ENCODE data around the gene C2orf80.
"Not testable (repeated sequence)": the region's sequence is repeated elsewhere in the genome, so short reads cannot be mapped to it uniquely, and the experiment has no call there.

The C2orf80 gene

DNA sequence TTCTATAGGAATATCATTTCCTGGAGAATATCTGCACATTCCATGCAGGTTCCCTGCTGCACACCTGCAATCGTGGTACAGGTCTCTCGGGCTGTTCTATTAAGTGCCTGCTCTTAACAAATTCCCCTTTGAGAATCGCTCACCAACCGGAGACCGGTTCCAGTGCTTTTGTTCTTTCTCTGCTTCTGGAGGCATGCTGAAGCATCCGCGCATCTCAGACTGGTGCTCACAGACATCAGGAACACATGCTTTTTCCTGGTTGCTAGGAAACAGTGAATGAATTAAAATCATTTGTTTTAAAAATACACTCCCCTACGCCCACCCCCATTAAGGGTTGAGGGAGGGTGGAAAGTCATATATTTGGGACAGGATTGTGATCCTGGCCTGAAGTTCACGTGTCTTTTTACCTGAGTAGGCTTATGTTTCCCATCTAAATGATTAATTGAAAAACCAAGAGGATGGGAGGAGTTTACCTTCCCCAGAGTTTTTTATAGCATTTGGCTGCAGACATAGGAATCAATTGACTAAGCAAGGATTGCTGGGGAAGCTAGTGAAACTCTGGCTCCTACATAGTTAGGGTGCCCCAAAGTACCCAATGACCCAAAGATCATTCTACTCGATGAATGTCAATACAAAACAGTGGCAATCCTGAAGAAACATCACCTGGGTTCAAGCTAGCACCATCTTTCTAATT lies at the start of gene C2orf80:
C2orf80 (minus strand) TSS at position 221 of the 694 bp plus-strand sequence. CDS start 3,044 bp downstream, outside the sequence.
- no peak for DNase-seq (ENCODE audit: low spot score)

- no peak for DNase-seq (ENCODE audit: low spot score)
These were observed 46.0 kb upstream of the C2orf80 start for GRCh38 chr2:208235860-208236259.

DNA sequence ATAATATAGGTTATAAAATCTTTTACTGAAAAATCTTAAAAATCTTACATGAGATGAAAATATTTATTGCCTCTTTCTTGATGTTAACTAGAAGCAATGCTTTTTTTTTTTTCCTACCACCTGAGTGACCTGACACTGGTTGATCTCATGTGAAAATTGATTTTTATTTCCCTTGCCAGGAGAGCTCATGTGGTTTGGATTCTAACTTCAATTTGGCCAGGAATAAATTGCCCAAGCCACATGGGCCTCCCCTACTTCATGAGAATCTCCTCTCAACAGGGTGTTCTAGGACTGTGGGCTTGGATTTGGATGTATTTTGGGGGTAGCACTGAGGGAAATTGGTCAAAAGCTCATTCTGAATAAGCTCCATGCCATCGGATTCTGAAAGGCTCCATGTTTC lies 45.0 kb upstream of the C2orf80 start:
- no peak for DNase-seq (ENCODE audit: low spot score)

- no peak for DNase-seq (ENCODE audit: low spot score)
These were observed 38.6 kb upstream of the C2orf80 start for GRCh38 chr2:208228476-208228875.

GRCh38 chr2:208227581-208228232 lies 37.9 kb upstream of the C2orf80 start:
- no peak for DNase-seq (ENCODE audit: low spot score)

GRCh38 chr2:208224802-208225201 lies 35.0 kb upstream of the C2orf80 start:
- DNase-seq (ENCODE audit: low spot score) = no peak

- DNase-seq (ENCODE audit: low spot score) = no peak
These were observed 32.5 kb upstream of the C2orf80 start for GRCh38 chr2:208222351-208222750.

GRCh38 chr2:208221873-208222272 lies 32.0 kb upstream of the C2orf80 start:
- not testable (repeated sequence) for DNase-seq (ENCODE audit: low spot score)

DNA sequence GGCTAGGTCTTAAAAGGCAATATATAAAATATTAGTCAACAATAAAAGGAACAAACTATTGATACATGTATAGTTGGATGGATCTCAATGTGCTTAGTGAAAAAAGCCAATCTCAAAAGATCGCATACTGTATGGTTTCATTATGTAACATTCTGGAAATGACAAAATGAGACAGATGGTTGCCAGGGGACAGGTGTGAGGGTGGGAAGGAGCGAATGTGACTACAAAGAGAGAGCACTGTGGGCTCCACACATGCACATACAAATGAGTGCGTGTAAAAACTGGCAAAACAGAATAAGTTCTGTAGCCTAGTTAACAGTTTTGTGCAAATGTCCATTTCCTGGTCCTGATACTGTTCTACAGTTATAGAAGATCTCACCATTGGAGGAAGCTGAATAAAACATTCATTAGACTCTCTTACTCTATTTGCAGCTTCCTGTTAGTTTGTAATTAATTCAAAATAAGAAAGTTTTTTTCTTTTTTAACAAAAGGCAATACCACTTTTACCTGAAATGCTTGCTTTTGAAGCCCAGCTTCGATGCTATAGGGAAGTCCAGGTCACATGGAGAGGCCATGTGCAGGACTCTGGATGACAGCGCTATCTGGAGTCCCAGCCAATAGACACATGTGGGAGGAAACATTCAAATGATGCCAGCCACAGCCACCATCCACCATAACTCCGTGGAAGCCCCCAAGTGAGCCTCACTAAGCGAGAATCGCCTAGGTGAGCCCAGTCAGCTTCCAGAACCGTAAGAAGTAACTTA lies 21.0 kb upstream of the C2orf80 start:
- DNase-seq (ENCODE audit: low spot score) = no peak

DNA sequence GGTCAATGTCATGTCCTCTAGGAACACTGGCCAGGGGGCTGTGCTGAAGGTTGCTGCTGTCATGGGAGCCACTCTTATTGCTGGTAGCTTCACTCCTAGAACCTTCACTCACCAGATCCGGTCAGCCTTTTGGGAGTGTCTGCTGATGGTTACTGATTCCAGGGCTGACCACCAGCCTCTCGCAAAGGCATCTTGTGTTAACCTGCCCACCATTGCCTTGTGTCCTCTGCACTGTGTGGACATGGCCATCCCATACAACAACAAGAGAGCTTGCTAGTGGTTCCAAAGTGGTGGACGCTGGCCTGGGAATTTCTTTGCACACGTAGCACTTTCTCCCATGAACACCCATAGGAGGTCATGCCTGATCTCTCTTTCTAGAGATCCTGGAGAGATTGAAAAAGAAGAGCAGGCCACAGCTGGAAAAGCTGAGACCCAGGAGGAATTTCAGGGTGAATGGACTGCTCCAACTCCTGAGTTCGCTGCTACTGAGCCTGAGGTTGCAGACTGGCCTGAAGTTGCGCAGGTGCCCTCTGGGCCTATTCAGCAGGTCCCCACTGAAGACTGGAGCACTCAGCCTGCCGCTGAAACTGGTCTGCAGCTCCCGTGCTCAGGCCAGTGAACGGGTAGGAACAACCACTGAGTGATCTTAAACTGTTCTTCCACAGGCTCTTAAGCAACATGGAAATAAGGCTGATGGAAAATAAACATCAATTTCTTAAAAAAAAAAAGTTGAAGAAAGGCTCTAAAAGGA lies 18.7 kb upstream of the C2orf80 start:
- DNase-seq (ENCODE audit: low spot score) = no peak

DNA sequence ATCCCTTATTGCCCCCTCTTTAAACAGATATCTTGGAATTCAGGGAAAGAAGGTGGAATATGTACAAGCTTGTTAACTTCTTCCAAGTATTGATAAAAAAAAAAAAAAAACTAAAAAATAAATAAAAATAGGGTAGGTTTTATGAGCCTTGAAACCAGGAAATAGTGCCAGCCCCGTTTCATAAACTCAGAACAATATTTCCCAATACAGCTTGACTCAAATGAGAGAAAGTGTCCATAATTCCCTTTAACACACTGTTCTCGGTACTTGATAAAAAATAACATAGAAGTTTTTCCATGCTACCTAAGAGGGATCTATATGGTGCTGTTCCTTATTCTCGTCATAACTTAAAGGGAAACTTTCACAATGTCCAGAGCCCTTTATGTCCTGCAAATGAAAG lies 17.9 kb upstream of the C2orf80 start:
- no peak for DNase-seq (ENCODE audit: low spot score)

- DNase-seq (ENCODE audit: low spot score) = no peak
These were observed 14.3 kb upstream of the C2orf80 start for GRCh38 chr2:208204166-208204565.

DNA sequence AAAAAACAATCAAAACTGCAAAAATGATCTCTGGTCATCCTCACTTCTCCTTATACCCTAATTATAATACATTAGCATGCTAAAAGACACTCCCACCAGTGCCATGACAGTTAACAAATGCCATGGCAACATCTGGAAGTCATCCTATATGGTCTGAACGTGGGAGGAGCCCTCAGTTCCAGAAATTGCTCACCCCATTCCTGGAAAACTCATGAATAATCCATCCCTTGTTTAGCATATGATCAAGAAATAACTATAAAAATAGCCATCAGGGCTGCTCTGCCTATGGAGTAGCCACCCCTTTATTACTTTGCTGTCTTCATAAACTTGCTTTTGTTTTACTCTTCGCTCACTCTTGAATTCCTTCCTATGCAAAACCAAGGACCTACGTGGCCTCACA lies 5.7 kb upstream of the C2orf80 start:
- no peak for DNase-seq (ENCODE audit: low spot score)

DNA sequence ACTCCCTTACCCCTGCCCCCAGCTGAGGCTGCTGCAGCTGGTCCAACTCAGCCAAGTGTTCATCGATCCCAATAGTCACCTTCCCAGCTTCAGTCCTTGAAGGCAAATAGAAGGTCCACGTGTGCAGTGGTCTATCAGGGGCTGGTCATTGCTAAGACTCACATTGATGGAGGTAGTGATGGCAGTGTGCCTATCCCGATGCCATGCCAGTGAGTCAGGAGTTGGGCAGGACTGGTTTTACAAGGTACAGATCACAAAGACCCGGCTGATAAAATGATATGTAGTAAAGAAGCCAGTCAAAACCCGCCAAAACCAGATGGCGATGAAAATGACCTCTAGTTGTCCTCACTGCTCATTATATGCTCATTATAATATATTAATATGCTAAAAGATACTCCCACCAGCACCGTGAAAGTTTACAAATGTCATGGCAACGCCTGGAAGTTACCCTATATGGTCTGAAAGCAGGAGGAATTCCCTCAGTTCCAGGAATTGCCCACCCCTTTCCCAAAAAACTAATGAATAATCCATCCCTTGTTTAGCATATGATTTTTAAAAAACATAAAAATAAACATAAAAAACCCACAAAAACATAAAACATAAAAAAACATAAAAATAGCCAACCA lies 2.9 kb upstream of the C2orf80 start:
- DNase-seq (ENCODE audit: low spot score) = no peak

DNA sequence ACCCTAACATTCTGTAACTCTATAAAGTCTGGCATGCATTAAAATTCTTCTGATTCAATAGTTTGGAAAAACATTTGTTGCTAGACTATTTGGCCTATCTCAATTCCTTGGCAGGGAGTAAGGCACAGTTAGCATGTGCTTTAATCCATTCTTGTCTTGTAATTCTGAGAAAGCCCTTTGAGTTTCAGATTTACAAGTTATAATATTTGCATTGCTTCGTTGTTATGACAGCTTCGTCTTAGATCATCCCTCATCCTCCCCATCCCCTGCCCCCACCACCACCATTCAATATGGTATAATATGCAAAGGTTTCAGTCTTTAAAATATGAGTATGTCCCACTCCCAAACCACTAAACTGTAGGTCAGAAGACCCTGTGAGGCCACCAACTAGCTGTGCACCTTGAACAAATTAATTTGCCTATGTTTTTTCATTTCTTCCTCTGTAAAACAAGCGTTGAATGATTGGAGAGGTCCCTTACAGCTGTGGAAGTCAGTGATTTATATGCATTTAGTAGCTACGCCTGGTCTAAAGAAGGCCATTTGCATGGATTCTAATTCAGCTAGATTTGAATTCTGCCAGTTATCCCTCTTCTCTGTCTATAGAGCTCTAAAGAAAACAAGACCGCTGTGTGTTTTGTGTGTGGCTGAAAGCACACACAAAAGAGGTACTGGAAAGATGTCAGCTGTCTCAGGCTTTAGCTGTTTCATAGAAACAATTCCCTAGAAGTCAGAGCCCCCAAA lies 591 bp downstream of the C2orf80 start:
- DNase-seq (ENCODE audit: low spot score) = peak; percentile 28

DNA sequence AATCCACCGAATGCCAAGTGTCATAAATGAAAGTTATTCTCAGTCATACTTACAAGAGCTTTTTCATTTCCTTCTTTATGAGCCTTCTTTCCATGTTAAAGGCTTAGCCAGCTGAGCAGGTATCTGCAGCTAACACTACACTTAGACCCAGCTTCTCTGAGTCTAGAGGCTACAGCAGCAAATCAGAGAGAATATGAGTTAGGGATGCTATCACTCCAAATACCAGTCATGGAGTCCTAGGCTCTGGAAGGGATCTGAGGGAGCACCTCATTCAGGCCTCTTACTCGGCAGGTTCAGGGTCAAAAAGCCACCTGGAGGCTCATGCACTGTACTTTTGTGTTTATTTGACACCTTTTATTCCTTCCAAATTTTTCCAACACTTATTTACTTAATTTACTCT lies 2.9 kb downstream of the C2orf80 start:
- no peak for DNase-seq (ENCODE audit: low spot score)

DNA sequence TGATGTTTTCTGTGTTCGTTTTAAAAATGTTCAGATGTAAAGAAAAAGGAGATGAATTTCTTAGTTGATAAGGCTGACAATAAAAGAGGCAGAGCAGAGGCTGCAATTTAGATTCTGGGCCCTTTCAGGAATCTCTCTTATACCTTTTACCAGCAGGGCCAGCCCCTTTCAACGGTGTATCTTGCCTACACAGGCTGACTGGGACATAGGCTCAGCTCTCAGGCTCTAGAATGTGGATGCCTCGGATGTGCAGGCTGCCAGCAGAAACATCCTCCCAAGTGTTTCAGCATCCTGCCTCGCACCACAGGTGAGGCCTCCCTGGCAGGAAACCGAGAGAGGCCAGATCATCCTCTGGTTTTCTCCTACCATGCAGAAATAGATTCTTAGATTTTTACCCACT lies 3.4 kb downstream of the C2orf80 start:
- no peak for DNase-seq (ENCODE audit: low spot score)

DNA sequence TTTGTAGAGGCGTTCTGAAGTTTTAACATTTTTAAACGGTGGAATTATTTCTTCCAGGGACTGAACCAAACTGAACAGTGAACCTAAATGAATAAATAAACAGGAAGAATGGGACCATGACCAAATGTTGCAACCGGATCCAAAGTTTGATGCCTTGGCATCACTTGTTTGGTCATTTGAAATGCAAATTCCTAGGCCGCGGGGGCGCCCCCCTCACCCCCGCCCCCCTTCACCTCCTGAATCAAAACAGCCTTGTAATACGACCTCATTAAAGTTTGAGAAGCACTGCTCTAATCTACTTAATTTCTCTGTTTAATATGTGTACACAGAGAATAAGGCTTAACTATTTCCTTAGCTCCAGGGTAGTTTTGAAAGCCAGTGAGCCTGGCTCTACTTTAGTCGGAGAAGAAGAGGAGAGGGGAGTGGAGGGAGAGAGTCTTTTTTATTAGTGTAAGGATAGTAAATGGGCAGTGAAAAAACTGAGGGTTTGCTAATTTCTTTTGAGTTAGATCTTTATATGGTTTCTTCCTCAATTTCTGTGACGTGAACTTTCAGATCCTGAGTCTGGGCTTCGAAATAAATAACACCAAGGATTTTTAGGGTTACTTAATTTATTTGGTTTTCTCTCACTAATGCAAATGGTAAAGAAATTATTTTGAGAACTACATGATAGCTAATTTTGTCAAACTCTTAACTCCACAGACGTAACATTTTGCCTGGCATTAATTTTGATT lies 5.7 kb downstream of the C2orf80 start:
- no peak for DNase-seq (ENCODE audit: low spot score)

GRCh38 chr2:208183526-208183925 lies 6.3 kb downstream of the C2orf80 start:
- DNase-seq (ENCODE audit: low spot score) = no peak

DNA sequence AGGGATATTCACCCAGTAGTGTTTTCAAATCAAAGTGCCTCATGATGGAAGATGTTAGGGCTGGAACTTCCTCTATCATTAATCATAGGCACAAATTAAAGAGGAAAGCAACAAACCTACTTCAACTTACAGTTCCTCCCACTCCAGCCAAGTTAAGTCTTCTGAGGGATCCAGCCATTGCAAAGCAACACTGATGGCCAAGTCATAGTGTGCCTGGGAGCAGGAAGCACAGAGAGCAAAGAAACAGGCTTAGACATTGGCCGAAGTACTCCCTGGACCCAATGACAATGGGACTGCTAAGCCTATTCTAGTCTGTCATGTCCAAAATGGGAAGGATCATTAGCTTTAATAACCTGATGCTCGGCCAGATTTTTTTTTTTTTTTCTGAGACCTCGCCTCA lies 7.0 kb downstream of the C2orf80 start:
- no peak for DNase-seq (ENCODE audit: low spot score)

Data from pons (tissue), 1 donor.